WTC11 (cell line): Measurements from ENCODE around the gene SDHB. TPM values are rescaled to one million over a fixed set of nuclear protein-coding genes. Genes with fewer than 3 reads are reported as not detected.

ENCODE experiments used
- ATAC-seq: fragments of 200-7000 bp; cut with Tn5 transposase; 2 replicates; pipeline ENCODE4 v1.10.0; 2021; ENCODE audit warnings: mild to moderate bottlenecking, moderate library complexity
- CTCF ChIA-PET: fragments of 300-600 bp; sonication (Branson Sonifier 250); formaldehyde crosslinking; loops from one replicate; lab custom pipeline; 2021; ENCODE audit warnings: antibody characterized with exemption; lab: Charles Lee
- POLR2A ChIA-PET: fragments of 350-600 bp; sonication (Branson Sonifier 250); formaldehyde crosslinking; loops from one replicate; lab custom pipeline; 2021; ENCODE audit warnings: antibody characterized with exemption; lab: Charles Lee
- DNase-seq: peaks from one replicate; pipeline ENCODE4 v3.0.0; 2021; ENCODE audit warnings: low spot score
- H3K27ac Mint-ChIP-seq: 2 replicates; pipeline ENCODE4 v1.8.0; 2021; ENCODE audit warnings: mixed read lengths
- H3K27me3 Mint-ChIP-seq: 2 replicates; pipeline ENCODE4 v1.8.0; 2021; ENCODE audit warnings: low read depth, mild to moderate bottlenecking, moderate library complexity, mixed read lengths
- H3K36me3 Mint-ChIP-seq: 2 replicates; pipeline ENCODE4 v1.8.0; 2021; ENCODE audit warnings: mixed read lengths
- H3K4me1 Mint-ChIP-seq: 2 replicates; pipeline ENCODE4 v1.8.0; 2022; ENCODE audit warnings: mixed read lengths
- H3K4me3 Mint-ChIP-seq: 2 replicates; pipeline ENCODE4 v1.8.0; 2021; ENCODE audit warnings: mild to moderate bottlenecking, moderate library complexity, mixed read lengths
- H3K9me3 Mint-ChIP-seq: 2 replicates; pipeline ENCODE4 v1.8.0; 2021; ENCODE audit warnings: mixed read lengths
- ATF1 ChIP-seq: sonication (generic); formaldehyde crosslinking; IDR thresholded peaks from 2 replicates; pipeline ENCODE4 v1.8.1; 2023; ENCODE audit warnings: mild to moderate bottlenecking, moderate library complexity, missing genetic modification reagents
- CBFB ChIP-seq: sonication (generic); formaldehyde crosslinking; IDR thresholded peaks from 2 replicates; pipeline ENCODE4 v1.8.1; 2022; ENCODE audit warnings: mild to moderate bottlenecking, low read depth, missing genetic modification reagents
- CREM ChIP-seq: sonication (generic); formaldehyde crosslinking; IDR thresholded peaks from 2 replicates; pipeline ENCODE4 v1.8.1; 2022; ENCODE audit warnings: mild to moderate bottlenecking, missing genetic modification reagents, moderate library complexity
- ELF4 ChIP-seq: sonication (generic); formaldehyde crosslinking; IDR thresholded peaks from 2 replicates; pipeline ENCODE4 v1.8.1; 2022; ENCODE audit warnings: low read depth, mild to moderate bottlenecking, moderate library complexity, missing genetic modification reagents
- KAT7 ChIP-seq: sonication (generic); formaldehyde crosslinking; IDR thresholded peaks from 2 replicates; pipeline ENCODE4 v1.8.1; 2023; ENCODE audit warnings: missing genetic modification reagents, mild to moderate bottlenecking, borderline replicate concordance
- MYBL2 ChIP-seq: sonication (generic); formaldehyde crosslinking; IDR thresholded peaks from 2 replicates; pipeline ENCODE4 v1.8.1; 2023; ENCODE audit warnings: mild to moderate bottlenecking, moderate library complexity, missing genetic modification reagents
- NR2C2 ChIP-seq: sonication (generic); formaldehyde crosslinking; IDR thresholded peaks from 2 replicates; pipeline ENCODE4 v1.8.0; 2022; ENCODE audit warnings: mild to moderate bottlenecking, missing genetic modification reagents
- RELA ChIP-seq: sonication (generic); formaldehyde crosslinking; IDR thresholded peaks from 2 replicates; pipeline ENCODE4 v1.8.1; 2022; ENCODE audit warnings: missing genetic modification reagents, mild to moderate bottlenecking, borderline replicate concordance
- SMAD3 ChIP-seq: sonication (generic); formaldehyde crosslinking; IDR thresholded peaks from 2 replicates; pipeline ENCODE4 v1.8.0; 2022; ENCODE audit warnings: missing genetic modification reagents, mild to moderate bottlenecking, borderline replicate concordance
- SOX15 ChIP-seq: fragments of 250-450 bp; sonication (Bioruptor Pico); IDR thresholded peaks from 2 replicates; pipeline ENCODE4 v1.9.0; 2021; ENCODE audit warnings: mild to moderate bottlenecking
- SP1 ChIP-seq: sonication (generic); formaldehyde crosslinking; conservative IDR thresholded peaks from 2 replicates; pipeline ENCODE4 v1.8.1; 2022; ENCODE audit warnings: missing genetic modification reagents
- ZNF219 ChIP-seq: sonication (generic); formaldehyde crosslinking; IDR thresholded peaks from 2 replicates; pipeline ENCODE4 v1.8.0; 2023; ENCODE audit warnings: missing genetic modification reagents, mild to moderate bottlenecking, borderline replicate concordance
- ZNF263 ChIP-seq: sonication (generic); formaldehyde crosslinking; IDR thresholded peaks from 2 replicates; pipeline ENCODE4 v1.8.1; 2022; ENCODE audit warnings: low read depth, mild to moderate bottlenecking, moderate library complexity, missing genetic modification reagents
- ZNF416 ChIP-seq: fragments of 250-450 bp; sonication (Bioruptor Pico); IDR thresholded peaks from 2 replicates; pipeline ENCODE4 v1.9.0; 2021; ENCODE audit warnings: mild to moderate bottlenecking, inconsistent platforms
- total RNA-seq: library from RNA; stranded (reverse); gene quantifications from 3 replicates; pipeline ENCODE4 v1.2.3, GENCODE V29; 2021
- TF ChIP-seq, protein P1 (sequence below): sonication (generic); formaldehyde crosslinking; IDR thresholded peaks from 2 replicates; pipeline ENCODE4 v1.8.1; 2023; ENCODE audit warnings: mild to moderate bottlenecking, missing genetic modification reagents
- TF ChIP-seq, protein P2 (sequence below): sonication (generic); formaldehyde crosslinking; IDR thresholded peaks from 2 replicates; pipeline ENCODE4 v1.8.0; 2022; ENCODE audit warnings: missing genetic modification reagents
- TF ChIP-seq, protein P3 (sequence below): fragments of 250-450 bp; sonication (Bioruptor Pico); conservative IDR thresholded peaks from 2 replicates; pipeline ENCODE4 v1.9.0; 2021; ENCODE audit warnings: mild to moderate bottlenecking
- TF ChIP-seq, protein P4 (sequence below): sonication (generic); formaldehyde crosslinking; IDR thresholded peaks from 2 replicates; pipeline ENCODE4 v1.8.1; 2023; ENCODE audit warnings: mild to moderate bottlenecking, missing genetic modification reagents, borderline replicate concordance

SDHB gene
- total RNA-seq, 1 experiment from 2014 or later, result 89.5 TPM

DNA sequence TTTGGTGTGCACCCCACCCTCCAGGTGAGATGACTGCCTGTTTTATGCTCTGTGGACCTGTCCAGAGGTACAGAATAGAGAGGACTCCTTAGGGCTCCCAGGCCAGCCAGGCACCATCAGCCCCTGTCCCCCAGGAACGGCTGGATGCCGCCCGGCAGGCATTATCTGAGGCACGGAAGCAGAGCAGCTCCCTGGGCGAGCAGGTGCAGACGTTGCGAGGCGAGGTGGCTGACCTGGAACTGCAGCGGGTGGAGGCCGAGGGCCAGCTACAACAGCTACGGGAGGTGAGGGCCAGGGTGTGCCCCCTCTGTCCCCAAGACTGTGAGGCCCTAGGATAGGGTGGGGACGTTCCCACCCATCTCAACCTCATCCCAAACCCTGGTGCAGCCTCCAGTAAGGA, 84.2 kb downstream of the SDHB start:
- no peak for ATAC-seq
- Mint-ChIP-seq H3K36me3 (peaks cover 26% of the 10 kb centered on the region), H3K27ac (peak overlapping the region; percentile 45), H3K27me3 (no peaks in the 10 kb centered on the region), H3K4me3 (no peak overlapping the region), H3K9me3 (no peaks in the 10 kb centered on the region), H3K4me1 (peaks cover 13% of the 10 kb centered on the region)
- CTCF ChIA-PET, result interaction anchor here (3.7 kb wide), 1 partner anchor 17 kb away, joined by 20 read pairs; no protein-coding TSS in a partner anchor
- no peak for DNase-seq
- TF ChIP-seq ATF1, result no peak
- no peak for TF ChIP-seq NR2C2 (CRISPR knock-in tag)
- no peak for TF ChIP-seq KAT7
- TF ChIP-seq SP1 (CRISPR knock-in tag), result no peak
- TF ChIP-seq ZNF219 (CRISPR knock-in tag), result no peak
- POLR2A ChIA-PET, result interaction anchor here (0.6 kb wide), 1 partner anchor 46 kb away, joined by 5 read pairs; no protein-coding TSS in a partner anchor

DNA sequence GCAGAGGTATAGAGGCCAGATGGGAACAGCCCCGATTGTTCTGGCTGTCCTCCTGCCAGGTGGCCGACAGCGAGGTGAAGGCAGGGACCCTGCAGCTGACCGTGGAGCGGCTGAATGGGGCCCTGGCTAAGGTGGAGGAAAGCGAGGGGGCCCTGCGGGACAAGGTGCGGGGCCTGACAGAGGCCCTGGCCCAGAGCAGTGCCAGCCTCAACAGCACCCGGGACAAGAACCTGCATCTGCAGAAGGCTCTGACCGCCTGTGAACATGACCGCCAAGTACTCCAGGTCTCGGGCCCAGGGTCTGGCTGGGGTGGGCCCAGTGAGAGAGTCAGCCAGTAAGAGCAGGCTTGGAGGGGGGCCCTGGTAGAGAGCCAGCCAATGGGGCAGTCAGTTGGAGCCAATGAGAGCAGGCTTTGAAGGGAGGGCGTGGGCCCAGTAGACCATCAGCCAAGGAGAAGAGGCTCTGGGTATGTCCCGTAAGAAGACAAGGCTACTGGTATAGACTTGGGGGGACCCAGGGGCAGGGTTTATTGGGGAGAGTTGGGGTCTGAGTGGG, 84.7 kb downstream of the SDHB start:
- DNase-seq (no peak), ATAC-seq (peak; percentile 54)
- Mint-ChIP-seq H3K4me3 (no peak overlapping the region), H3K27me3 (no peaks in the 10 kb centered on the region), H3K4me1 (peaks cover 13% of the 10 kb centered on the region), H3K27ac (no peak overlapping the region; the same call in 1 of the 2 replicates), H3K36me3 (peaks cover 26% of the 10 kb centered on the region), H3K9me3 (no peaks in the 10 kb centered on the region)
- CTCF ChIA-PET, result interaction anchor here (2.4 kb wide), 1 partner anchor 17 kb away, joined by 9 read pairs; no protein-coding TSS in a partner anchor
- POLR2A ChIA-PET, result no interaction called here
- no peak for TF ChIP-seq SOX15 (CRISPR knock-in tag)
- TF ChIP-seq CBFB (CRISPR knock-in tag), result no peak
- TF ChIP-seq SMAD3 (CRISPR knock-in tag), result no peak
- TF ChIP-seq, protein P1, sequence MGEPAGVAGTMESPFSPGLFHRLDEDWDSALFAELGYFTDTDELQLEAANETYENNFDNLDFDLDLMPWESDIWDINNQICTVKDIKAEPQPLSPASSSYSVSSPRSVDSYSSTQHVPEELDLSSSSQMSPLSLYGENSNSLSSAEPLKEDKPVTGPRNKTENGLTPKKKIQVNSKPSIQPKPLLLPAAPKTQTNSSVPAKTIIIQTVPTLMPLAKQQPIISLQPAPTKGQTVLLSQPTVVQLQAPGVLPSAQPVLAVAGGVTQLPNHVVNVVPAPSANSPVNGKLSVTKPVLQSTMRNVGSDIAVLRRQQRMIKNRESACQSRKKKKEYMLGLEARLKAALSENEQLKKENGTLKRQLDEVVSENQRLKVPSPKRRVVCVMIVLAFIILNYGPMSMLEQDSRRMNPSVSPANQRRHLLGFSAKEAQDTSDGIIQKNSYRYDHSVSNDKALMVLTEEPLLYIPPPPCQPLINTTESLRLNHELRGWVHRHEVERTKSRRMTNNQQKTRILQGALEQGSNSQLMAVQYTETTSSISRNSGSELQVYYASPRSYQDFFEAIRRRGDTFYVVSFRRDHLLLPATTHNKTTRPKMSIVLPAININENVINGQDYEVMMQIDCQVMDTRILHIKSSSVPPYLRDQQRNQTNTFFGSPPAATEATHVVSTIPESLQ (CRISPR knock-in tag), result no peak
- no peak for TF ChIP-seq MYBL2 (CRISPR knock-in tag)
- no peak for TF ChIP-seq ZNF263
- TF ChIP-seq, protein P2, sequence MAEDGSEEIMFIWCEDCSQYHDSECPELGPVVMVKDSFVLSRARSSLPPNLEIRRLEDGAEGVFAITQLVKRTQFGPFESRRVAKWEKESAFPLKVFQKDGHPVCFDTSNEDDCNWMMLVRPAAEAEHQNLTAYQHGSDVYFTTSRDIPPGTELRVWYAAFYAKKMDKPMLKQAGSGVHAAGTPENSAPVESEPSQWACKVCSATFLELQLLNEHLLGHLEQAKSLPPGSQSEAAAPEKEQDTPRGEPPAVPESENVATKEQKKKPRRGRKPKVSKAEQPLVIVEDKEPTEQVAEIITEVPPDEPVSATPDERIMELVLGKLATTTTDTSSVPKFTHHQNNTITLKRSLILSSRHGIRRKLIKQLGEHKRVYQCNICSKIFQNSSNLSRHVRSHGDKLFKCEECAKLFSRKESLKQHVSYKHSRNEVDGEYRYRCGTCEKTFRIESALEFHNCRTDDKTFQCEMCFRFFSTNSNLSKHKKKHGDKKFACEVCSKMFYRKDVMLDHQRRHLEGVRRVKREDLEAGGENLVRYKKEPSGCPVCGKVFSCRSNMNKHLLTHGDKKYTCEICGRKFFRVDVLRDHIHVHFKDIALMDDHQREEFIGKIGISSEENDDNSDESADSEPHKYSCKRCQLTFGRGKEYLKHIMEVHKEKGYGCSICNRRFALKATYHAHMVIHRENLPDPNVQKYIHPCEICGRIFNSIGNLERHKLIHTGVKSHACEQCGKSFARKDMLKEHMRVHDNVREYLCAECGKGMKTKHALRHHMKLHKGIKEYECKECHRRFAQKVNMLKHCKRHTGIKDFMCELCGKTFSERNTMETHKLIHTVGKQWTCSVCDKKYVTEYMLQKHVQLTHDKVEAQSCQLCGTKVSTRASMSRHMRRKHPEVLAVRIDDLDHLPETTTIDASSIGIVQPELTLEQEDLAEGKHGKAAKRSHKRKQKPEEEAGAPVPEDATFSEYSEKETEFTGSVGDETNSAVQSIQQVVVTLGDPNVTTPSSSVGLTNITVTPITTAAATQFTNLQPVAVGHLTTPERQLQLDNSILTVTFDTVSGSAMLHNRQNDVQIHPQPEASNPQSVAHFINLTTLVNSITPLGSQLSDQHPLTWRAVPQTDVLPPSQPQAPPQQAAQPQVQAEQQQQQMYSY (CRISPR knock-in tag), result no peak
- no peak for TF ChIP-seq RELA (CRISPR knock-in tag)
- no peak for TF ChIP-seq KAT7
- TF ChIP-seq, protein P3, sequence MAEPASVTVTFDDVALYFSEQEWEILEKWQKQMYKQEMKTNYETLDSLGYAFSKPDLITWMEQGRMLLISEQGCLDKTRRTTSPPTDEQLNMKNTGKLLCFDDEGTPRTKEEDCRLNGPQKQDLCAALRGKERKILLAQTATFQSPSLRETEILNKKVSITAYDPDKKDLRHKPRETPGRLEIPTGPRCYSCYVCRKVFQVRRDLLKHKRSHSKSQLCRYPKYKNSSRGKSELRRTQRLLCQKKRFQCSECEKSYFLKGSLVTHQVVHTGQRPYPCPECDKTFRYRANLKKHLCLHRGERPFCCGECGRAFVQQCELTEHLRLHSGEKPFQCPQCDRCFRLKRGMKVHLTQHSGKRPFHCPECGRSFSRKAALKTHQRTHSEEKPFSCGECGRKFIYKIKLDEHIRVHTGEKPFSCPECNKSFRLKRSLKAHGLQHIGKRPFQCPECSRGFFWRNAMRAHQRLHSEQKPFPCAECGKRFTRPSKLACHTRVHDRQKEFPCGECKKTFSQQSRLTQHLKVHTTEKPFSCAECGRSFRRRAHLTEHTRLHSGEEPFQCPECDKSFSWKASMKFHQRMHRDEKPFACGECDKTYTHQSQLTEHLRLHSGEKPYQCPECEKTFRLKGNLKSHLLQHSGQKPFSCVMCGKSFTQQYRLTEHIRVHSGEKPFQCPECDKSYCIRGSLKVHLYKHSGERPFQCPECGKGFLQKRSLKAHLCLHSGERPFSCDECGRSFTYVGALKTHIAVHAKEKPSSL, result no peak
- TF ChIP-seq CREM (CRISPR knock-in tag), result no peak
- TF ChIP-seq ZNF416 (CRISPR knock-in tag), result no peak
- TF ChIP-seq, protein P4, sequence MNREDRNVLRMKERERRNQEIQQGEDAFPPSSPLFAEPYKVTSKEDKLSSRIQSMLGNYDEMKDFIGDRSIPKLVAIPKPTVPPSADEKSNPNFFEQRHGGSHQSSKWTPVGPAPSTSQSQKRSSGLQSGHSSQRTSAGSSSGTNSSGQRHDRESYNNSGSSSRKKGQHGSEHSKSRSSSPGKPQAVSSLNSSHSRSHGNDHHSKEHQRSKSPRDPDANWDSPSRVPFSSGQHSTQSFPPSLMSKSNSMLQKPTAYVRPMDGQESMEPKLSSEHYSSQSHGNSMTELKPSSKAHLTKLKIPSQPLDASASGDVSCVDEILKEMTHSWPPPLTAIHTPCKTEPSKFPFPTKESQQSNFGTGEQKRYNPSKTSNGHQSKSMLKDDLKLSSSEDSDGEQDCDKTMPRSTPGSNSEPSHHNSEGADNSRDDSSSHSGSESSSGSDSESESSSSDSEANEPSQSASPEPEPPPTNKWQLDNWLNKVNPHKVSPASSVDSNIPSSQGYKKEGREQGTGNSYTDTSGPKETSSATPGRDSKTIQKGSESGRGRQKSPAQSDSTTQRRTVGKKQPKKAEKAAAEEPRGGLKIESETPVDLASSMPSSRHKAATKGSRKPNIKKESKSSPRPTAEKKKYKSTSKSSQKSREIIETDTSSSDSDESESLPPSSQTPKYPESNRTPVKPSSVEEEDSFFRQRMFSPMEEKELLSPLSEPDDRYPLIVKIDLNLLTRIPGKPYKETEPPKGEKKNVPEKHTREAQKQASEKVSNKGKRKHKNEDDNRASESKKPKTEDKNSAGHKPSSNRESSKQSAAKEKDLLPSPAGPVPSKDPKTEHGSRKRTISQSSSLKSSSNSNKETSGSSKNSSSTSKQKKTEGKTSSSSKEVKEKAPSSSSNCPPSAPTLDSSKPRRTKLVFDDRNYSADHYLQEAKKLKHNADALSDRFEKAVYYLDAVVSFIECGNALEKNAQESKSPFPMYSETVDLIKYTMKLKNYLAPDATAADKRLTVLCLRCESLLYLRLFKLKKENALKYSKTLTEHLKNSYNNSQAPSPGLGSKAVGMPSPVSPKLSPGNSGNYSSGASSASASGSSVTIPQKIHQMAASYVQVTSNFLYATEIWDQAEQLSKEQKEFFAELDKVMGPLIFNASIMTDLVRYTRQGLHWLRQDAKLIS (CRISPR knock-in tag), result no peak
- TF ChIP-seq ELF4, result no peak
